ENCODE data around the gene DPYSL4.

Gene DPYSL4

GRCh38 chr10:132239126-132240031, 52.6 kb downstream of the DPYSL4 start:
- ATAC-seq (ENCODE audit: low read depth) (no peak), DNase-seq (ENCODE audit: low spot score in 2 of 2) (no peak)
- Mint-ChIP-seq H3K27ac (no peak overlapping the region), H3K9me3 (no peaks in the 10 kb centered on the region), H3K27me3 (peaks cover 3% of the 10 kb centered on the region), H3K4me3 (no peak overlapping the region), H3K36me3 (no peaks in the 10 kb centered on the region), H3K4me1 (no peaks in the 10 kb centered on the region)

- ATAC-seq (ENCODE audit: low read depth) (no peak), DNase-seq (ENCODE audit: low spot score in 2 of 2) (no peak)
- no peaks in the 10 kb centered on the region for H3K4me1 Mint-ChIP-seq
- H3K9me3 Mint-ChIP-seq = no peaks in the 10 kb centered on the region
- no peak overlapping the region for H3K27ac Mint-ChIP-seq
- no peak overlapping the region for H3K4me3 Mint-ChIP-seq
- H3K36me3 Mint-ChIP-seq = no peaks in the 10 kb centered on the region
- peaks cover 3% of the 10 kb centered on the region for H3K27me3 Mint-ChIP-seq
Observed at GRCh38 chr10:132240156-132240555, 53.4 kb downstream of the DPYSL4 start.

DNA sequence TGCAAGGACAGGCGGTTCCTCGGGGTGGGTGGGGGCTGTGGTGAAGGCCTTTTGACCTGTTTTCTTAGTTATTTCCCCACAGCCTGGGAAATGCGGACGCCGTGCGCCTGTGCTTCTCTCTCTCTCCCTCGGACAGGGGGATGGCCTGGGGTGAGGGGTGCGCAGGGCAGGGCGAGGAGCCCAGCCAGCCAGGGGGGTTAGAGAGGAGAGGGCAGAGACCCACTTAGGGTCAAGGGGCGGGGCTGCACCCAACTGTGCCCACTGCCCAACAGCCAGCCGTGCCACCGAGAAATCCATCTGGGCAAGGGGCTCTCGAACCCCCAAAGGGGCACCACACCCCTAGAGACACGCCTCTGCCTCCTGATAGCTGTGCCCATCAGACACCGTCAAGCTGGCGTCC, 53.8 kb downstream of the DPYSL4 start:
- DNase-seq (ENCODE audit: low spot score in 2 of 2) (no peak), ATAC-seq (ENCODE audit: low read depth) (no peak)
- Mint-ChIP-seq H3K27me3 (peaks cover 3% of the 10 kb centered on the region), H3K27ac (no peak overlapping the region), H3K36me3 (no peaks in the 10 kb centered on the region), H3K4me3 (no peak overlapping the region), H3K4me1 (no peaks in the 10 kb centered on the region), H3K9me3 (no peaks in the 10 kb centered on the region)

GRCh38 chr10:132241086-132241485, 54.3 kb downstream of the DPYSL4 start:
- DNase-seq (ENCODE audit: low spot score in 2 of 2) (no peak), ATAC-seq (ENCODE audit: low read depth) (no peak)
- Mint-ChIP-seq H3K27ac (no peak overlapping the region), H3K27me3 (peaks cover 3% of the 10 kb centered on the region), H3K4me3 (no peak overlapping the region), H3K4me1 (no peaks in the 10 kb centered on the region), H3K36me3 (no peaks in the 10 kb centered on the region), H3K9me3 (no peaks in the 10 kb centered on the region)

DNA sequence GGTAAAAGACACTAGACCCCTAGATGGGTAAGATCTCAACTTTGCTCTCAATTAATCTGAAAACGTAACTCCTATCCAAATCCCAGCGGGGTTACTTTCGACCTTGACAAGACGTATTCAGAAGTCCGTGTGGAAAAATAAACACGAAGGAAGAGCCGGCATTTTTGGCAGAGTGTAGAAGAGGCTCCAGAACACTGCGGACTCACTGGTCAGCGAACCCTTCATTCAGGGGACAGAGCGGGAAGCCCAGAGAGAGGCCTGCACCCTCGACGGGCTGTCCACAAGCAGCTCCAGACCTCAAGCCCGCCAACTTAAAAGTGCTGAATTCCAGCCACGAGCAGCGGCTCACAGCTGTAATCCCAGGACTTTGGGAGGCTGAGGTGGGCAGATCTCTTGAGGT, 54.7 kb downstream of the DPYSL4 start:
- Mint-ChIP-seq H3K27ac (no peak overlapping the region), H3K4me3 (no peak overlapping the region), H3K4me1 (no peaks in the 10 kb centered on the region), H3K36me3 (no peaks in the 10 kb centered on the region), H3K9me3 (no peaks in the 10 kb centered on the region), H3K27me3 (peaks cover 3% of the 10 kb centered on the region)
- ATAC-seq (ENCODE audit: low read depth) (no peak), DNase-seq (ENCODE audit: low spot score in 2 of 2) (no peak)

- H3K9me3 Mint-ChIP-seq = no peaks in the 10 kb centered on the region
- no peak overlapping the region for H3K4me3 Mint-ChIP-seq
- no peaks in the 10 kb centered on the region for H3K36me3 Mint-ChIP-seq
- no peak for ATAC-seq (ENCODE audit: low read depth)
- H3K27ac Mint-ChIP-seq = no peak overlapping the region
- peaks cover 3% of the 10 kb centered on the region for H3K27me3 Mint-ChIP-seq
- H3K4me1 Mint-ChIP-seq = no peaks in the 10 kb centered on the region
- DNase-seq (ENCODE audit: low spot score in 2 of 2) = no peak
Observed at GRCh38 chr10:132242103-132242840, 55.5 kb downstream of the DPYSL4 start.

GRCh38 chr10:132243141-132243540, 56.4 kb downstream of the DPYSL4 start:
- Mint-ChIP-seq H3K27ac (no peak overlapping the region), H3K36me3 (no peaks in the 10 kb centered on the region), H3K4me1 (peaks cover 2% of the 10 kb centered on the region), H3K27me3 (peaks cover 6% of the 10 kb centered on the region), H3K4me3 (no peak overlapping the region), H3K9me3 (no peaks in the 10 kb centered on the region)
- DNase-seq (ENCODE audit: low spot score in 2 of 2) = no peak
- ATAC-seq (ENCODE audit: low read depth) = no peak

- H3K27me3 Mint-ChIP-seq = peaks cover 4% of the 10 kb centered on the region
- no peak for ATAC-seq (ENCODE audit: low read depth)
- H3K4me3 Mint-ChIP-seq = no peak overlapping the region
- DNase-seq (ENCODE audit: low spot score in 2 of 2) = no peak
- H3K36me3 Mint-ChIP-seq = no peaks in the 10 kb centered on the region
- H3K9me3 Mint-ChIP-seq = no peaks in the 10 kb centered on the region
- peaks cover 3% of the 10 kb centered on the region for H3K4me1 Mint-ChIP-seq
- H3K27ac Mint-ChIP-seq = no peak overlapping the region
Observed at GRCh38 chr10:132243626-132244025, 56.9 kb downstream of the DPYSL4 start.

DNA sequence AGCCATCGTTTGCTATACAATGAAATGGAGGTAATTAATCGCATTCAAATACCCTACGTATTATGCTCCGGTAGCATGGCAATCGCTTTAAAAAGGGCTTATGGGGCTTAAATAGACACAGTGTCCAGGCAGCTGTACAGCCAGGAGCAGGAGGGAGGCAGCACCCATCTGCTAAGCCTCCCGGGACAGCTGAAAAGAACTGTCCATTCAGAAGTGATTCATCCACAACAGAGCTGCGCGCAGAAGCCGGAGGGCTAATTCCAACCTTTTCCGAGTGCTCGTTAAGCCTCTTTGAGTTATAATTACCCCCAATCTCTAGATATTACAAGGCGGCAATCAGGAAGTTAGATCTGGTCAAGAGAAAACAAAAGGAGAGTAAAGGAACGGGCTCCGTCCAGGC, 58.3 kb downstream of the DPYSL4 start:
- Mint-ChIP-seq H3K36me3 (no peaks in the 10 kb centered on the region), H3K27ac (no peak overlapping the region), H3K4me3 (no peak overlapping the region), H3K9me3 (no peaks in the 10 kb centered on the region), H3K4me1 (peaks cover 3% of the 10 kb centered on the region), H3K27me3 (peaks cover 3% of the 10 kb centered on the region)
- ATAC-seq (ENCODE audit: low read depth) (no peak), DNase-seq (ENCODE audit: low spot score in 2 of 2) (no peak)

- Mint-ChIP-seq H3K27ac (no peak overlapping the region), H3K4me3 (no peak overlapping the region), H3K27me3 (peaks cover 3% of the 10 kb centered on the region), H3K9me3 (no peaks in the 10 kb centered on the region), H3K36me3 (no peaks in the 10 kb centered on the region), H3K4me1 (peaks cover 3% of the 10 kb centered on the region)
- DNase-seq (ENCODE audit: low spot score in 2 of 2) (no peak), ATAC-seq (ENCODE audit: low read depth) (no peak)
Observed at GRCh38 chr10:132246296-132246695, 59.5 kb downstream of the DPYSL4 start.

- Mint-ChIP-seq H3K4me1 (peaks cover 3% of the 10 kb centered on the region), H3K36me3 (no peaks in the 10 kb centered on the region)
Observed at GRCh38 chr10:132247943-132248342, 61.2 kb downstream of the DPYSL4 start.

DNA sequence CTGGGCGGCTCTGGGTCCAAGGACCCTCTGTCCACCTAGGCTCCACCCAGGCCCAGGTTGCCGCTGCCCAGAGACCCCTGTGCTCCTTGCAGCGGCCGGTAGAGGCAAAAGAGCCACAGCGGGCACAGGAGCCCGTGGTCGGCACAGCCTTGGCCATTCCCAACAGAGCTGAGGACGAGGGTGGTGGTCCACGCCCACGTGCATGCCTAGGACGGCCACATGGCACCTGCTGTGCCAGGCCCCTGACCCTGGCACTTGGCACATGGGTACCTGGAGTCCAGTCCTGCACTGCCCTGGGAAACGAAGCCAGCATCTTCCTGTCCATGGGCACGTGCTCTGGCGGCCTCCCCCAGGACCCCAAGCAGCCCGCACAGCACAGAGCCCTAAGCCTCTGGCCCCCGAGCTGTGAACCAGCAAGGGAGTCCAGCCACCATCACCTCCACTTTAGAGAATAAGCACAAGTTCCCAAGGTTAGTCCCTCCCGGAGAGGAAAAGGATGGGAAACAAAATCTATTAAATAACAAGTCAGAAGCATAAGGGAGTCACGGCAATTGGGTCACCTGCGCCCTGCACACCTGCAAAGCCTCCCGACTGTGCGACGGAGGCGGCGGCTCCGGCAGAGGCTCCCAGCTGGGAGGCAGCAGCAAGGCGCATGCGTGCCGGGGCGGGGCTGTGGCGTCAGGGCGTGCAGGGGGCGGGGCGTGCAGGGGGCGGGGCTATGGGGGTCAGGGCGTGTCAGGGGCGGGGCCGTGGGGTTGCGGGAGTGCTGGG, 61.9 kb downstream of the DPYSL4 start:
- DNase-seq (ENCODE audit: low spot score in 2 of 2) = peak in 1 of 2 donors; percentile 29
- H3K4me3 Mint-ChIP-seq = peak overlapping the region; percentile 16
- no peaks in the 10 kb centered on the region for H3K9me3 Mint-ChIP-seq

More at GRCh38 chr10:132247943-132248342, 61.2 kb downstream of the DPYSL4 start:
- Mint-ChIP-seq H3K4me3 (no peak overlapping the region), H3K9me3 (no peaks in the 10 kb centered on the region), H3K27ac (no peak overlapping the region), H3K27me3 (peaks cover 4% of the 10 kb centered on the region)
- DNase-seq (ENCODE audit: low spot score in 2 of 2) (no peak), ATAC-seq (ENCODE audit: low read depth) (no peak)

GRCh38 chr10:132249226-132249724, 62.5 kb downstream of the DPYSL4 start:
- Mint-ChIP-seq H3K9me3 (no peaks in the 10 kb centered on the region), H3K4me1 (peaks cover 3% of the 10 kb centered on the region), H3K36me3 (no peaks in the 10 kb centered on the region), H3K27ac (no peak overlapping the region), H3K27me3 (peaks cover 6% of the 10 kb centered on the region), H3K4me3 (no peak overlapping the region)
- DNase-seq (ENCODE audit: low spot score in 2 of 2) (no peak), ATAC-seq (ENCODE audit: low read depth) (no peak)

More for the DNA sequence above, 61.9 kb downstream of the DPYSL4 start:
- ATAC-seq (ENCODE audit: low read depth) = peak; percentile 65
- no peak overlapping the region for H3K27ac Mint-ChIP-seq
- H3K4me1 Mint-ChIP-seq = peaks cover 3% of the 10 kb centered on the region
- H3K27me3 Mint-ChIP-seq = peaks cover 6% of the 10 kb centered on the region
- no peaks in the 10 kb centered on the region for H3K36me3 Mint-ChIP-seq

All from memory B cell (primary cell).